SHP77 (cell line): ENCODE data around the gene GALM.
A peak's percentile ranks its signal among the peaks of the same experiment; 100 is the strongest.
"Not testable (repeated sequence)": the region's sequence is repeated elsewhere in the genome, so short reads cannot be mapped to it uniquely, and the experiment has no call there.

Experiments used
- DNase-seq, 2 experiments: peaks; one replicate each; lab custom pipeline; 2025; lab: John Stamatoyannopoulos, UW

GALM gene

DNA sequence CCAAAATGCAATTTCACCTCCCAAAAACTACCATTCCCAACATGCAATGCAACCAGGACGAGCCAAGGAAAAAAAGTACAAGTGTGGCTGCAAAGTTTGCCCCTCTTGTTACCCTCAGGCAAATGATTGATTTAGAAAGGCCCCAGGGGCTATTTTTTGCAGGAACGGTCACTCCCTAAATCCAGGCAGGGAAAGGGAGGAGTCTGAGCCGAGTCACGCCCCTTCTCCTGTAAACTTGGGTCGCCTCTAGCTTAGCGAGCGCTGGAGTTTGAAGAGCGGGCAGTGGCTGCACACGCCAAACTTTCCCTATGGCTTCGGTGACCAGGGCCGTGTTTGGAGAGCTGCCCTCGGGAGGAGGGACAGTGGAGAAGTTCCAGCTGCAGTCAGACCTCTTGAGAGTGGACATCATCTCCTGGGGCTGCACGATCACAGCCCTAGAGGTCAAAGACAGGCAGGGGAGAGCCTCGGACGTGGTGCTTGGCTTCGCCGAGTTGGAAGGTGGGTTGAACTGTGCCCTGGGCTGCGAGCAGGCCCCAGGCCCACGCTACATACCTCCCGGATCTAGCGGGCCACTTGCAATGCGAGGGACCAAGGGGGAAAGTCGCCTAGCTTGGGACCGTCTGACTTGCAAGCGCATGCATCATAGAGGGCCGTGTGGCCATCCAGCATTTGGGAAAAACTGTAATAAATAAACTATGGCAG is at the start of gene GALM:
Gene GALM (plus strand): TSS at position 261 of the 702 bp plus-strand sequence. CDS start 48 bp downstream, at position 309.
- DNase-seq: peak; percentile 58 to 69

DNA sequence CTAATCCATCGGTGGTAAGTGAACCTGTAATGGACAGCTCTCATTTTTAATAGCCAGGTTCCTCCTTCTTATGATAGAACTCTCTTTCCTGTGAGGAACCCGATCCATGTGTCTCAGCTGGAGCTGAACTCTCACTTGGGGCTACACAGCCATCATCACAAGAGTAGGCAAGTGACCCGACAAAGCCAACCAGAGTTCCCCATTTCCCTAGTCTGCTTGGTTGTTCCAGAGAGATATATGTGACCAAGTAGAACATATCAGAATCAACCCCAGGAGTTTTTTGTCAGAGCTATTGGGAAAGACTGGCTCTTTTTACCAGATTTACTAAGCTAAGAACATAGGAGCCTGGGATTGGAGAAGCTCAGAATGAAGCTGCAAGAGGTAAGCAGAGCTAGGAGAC is 48.6 kb upstream of the GALM start:
- no peak for DNase-seq

DNA sequence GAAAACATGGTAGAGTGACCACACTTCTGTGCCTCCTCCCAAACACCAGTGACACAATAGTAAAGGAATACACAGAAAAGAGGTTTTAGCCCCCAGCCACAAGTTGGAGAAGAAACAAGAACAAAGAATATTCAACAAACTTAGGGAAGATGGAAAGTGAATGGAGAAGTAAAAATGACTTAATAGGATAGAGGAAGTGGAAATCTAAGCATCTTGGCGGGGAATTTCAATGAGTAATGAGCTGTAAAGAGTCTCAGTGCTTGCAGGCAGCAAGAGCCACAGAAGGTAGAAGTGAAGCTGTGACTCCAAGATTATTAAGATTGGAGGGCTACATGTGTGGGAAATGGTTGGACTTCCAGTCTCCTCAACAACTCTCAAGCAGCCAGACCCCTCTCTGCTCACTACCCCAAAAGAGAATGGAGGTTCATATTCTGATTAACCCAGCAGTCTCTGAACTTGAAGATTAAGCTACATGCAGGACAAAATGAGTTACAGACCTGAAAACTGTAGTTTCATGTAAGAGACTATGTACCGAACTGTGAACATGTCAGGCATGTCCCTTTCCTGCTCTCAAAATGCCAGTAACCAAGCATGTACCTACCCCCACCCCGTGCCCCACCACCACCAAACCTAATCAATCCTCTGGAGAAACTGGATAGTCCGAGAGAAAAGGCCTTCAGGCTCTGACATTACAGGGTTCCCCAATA is 46.3 kb upstream of the GALM start:
- DNase-seq: no peak

DNA sequence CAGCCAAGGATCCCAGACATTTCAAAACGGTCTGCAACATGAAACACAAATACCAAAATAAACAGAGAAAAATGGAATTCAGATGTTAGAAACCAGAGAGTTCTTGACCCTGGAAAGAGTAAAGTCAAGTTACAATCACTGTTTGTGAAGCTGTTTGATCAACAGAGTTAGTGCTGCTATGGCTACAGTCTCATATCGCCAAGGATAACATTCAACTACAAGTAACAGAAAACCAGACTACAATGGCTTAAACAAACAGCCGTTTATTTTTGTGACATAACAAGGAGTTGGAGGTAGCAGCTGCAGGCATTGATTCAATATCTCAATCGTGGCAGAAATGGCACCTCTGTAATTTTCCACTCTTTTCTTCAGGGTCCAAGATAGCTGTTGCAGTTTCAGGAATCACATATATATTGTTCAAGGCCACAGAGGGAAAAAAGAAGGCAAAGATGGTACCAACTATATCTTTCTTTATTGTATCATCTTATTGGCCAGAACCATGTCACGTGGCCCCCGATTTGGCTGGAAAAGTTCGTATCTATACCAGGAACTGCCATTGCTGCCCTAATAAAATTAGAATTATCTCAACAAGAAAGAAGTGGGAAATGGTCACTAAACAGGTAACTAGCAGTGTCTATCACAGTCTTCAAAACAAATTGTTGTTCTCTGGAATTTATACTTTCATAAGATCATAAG is 45.5 kb upstream of the GALM start:
- peak in 1 of 2 experiments; percentile 30 for DNase-seq

DNA sequence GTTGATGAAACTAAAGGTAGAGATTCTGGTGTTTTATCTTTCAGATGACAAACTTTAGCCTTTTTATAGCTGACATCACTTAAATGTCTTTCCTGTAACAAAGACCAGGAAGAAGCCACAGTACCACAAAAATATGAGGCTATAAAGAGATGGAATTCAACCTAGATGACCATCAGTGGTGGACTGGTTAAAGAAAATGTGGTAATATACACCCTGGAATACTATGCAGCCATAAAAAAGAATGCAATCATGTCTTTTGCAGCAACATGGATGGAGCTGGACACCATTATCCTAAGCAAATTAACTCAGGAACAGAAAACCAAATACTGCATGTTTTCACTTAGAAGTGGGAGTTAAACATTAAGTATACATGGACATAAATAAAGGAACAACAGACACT is 44.9 kb upstream of the GALM start:
- no peak for DNase-seq

DNA sequence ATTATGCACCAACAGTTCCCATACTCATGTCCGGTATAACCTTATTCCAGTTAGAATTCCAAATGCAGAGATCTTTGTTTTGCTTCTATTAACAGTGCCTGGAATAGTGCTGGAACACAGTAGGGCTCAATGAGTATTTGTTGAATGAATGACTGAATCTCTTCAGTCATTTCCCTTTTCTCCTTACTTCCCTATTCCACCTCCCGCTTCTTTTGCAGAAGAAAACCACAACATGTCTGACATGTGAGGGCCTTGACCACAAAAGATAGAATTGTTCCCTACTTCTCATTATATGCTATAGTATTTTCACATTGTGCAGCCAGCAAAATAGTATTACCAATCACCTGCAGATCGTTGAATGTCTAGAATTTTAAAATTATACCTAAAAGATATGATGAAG is 43.7 kb upstream of the GALM start:
- no peak for DNase-seq

DNA sequence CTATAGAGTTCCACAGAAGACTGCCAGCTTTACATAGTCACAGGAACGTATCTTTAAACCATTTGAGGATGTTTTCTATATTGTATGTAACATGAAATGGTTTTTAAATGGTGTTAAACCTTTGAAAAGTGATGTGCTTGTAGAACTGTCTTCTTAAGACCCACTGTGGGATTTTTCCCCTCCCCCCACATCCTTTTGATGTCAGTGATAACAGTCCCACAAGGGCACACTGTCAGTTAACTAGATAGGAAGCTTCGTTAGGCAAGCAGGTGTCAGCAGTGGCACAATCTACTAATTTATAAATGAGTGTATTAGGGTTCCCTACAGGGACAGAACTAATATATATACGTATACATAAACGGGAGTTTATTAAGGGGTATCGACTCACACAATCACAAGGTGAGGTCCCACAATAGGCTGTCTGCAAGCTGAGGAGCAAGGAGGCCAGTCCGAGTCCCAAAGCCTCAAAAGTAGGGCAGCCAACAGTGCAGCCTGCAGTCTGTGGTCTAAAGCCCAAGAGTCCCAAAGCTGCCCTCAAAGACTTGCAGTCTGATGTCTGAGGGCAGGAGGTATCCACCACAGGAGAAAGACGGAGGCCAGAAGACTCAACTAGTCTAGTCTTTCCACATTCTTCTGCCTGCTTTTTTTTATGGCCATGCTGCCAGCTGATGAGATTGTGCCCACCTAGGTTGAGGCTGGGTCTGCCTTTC is 39.4 kb upstream of the GALM start:
- no peak for DNase-seq

DNA sequence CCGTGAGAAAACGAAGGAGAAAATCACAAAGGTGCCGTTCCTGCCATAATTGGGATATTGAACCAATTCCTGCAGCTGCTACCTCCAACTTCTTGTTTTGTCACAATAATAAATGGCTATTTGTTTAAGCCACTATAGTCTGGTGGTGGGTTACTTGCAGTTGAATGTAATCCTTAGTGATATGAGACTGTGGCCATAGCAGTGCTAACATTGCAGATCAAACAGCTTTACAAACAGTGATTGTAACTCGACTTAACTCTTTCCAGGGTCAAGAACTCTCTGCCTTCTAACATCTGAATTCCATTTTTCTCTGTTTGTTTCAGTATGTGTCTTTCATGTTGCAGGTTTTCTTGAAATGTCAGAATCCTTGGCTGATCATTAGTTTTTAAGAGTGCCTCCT is 38.5 kb upstream of the GALM start:
- DNase-seq: no peak

DNA sequence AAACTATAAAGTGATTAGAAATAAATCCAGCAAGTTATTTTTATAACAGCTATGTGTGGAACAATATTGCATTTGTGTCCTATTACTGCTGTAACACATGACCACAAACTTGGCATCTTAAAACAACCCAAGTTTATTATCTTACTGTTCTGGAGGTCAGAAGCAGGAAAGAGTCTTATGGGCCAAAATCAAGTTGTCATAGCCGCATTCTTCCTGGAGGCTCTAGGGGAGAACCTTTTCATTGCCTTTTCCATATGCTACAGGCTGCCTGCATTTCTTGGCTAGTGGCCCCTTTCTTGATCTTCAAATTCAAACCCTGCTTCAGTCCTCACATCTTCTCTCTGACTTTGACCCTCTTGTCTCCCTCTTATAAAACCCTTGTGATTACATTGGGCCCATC is 36.2 kb upstream of the GALM start:
- no peak for DNase-seq

DNA sequence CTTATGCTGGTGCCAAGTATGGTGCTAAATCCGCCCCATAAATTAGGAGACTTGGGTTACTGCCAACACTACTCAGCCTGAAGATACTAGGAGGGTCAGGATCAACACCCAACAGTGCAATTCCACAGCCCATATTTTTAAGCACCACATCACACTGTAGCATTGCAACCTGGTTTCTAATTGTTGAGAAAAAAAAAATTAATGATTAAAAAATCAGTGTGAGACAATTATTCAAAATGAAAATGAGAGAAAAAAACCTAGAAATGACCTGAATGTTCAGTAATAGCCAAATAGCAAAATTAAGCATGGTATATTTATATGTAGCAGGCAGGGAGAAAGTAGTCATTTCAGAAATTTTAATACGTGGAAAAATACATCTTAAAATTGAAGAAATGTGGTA is 33.9 kb upstream of the GALM start:
- no peak for DNase-seq

DNA sequence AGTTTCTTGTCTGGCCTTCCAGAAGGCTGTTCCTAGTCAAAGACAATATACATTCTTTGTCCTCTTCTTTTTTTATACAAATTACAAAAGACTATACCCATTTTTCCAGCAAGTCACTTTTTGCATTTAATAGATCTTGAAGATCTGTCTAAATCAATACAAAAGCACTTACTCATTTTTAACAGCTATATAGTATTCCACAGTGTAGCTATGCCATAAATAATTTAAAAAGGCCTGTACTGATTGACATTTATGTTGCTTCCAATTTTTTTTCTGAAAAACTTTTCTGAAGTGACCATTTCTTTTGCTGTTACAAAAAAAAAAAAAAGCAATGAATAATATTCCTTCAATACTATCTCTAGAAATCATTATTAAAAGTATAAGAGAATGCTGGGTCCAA is 32.9 kb upstream of the GALM start:
- DNase-seq: no peak

DNA sequence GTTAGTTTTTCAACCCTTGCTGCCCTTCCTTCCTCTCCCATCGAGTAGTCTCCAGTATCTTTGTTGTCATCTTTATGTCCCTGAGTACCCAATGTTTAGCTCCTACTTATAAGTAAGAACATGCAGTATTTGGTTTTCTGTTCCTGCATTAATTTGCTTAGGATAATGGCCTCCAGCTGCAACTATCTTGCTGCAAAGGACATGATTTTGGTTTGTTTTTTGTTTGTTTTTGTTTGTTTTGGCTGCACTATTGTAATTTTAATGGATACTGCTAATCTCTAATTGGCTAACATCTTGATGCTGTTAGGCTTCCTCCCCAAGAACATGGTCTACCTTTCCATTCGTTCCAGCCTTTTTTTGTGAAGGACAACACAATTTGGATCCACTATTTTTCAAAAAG is 32.0 kb upstream of the GALM start:
- DNase-seq: no peak

DNA sequence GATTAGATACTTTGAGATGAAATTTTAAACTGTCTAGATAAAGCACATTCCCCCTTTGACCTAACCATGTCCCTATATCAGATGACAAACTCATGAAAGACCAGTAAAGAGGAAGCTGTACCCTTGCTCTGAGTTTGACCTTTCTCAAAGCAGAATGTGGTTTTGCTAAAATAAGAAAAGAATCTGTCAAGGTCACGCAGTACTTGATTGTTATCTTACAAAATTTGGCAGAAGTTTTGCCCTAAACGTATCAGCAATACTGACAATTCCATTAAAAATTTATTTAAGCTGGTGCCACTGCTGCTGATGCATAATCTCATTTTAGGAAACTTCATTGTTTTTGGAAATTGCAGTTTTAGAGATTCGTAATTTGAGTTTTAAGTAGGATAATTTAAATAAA is 31.2 kb upstream of the GALM start:
- no peak for DNase-seq

DNA sequence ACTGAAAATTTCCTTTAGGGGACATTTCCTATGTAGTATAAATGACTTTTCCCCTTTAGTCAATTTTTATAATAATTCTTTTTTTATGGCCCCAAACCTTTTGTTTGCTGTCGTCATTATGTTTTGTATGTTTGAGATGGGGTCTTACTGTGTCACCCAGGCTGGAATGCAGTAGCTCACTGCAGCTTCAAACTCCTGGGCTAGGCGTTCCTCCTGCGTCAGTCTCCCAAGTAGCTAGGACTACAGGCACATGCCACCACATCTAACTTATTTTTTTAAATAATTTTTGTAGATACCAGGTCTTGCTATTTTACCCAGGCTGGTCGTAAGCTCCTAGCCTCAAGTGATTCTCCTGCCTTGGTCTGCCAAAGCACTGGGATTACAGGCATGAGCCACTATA is 30.8 kb upstream of the GALM start:
- DNase-seq: no peak

DNA sequence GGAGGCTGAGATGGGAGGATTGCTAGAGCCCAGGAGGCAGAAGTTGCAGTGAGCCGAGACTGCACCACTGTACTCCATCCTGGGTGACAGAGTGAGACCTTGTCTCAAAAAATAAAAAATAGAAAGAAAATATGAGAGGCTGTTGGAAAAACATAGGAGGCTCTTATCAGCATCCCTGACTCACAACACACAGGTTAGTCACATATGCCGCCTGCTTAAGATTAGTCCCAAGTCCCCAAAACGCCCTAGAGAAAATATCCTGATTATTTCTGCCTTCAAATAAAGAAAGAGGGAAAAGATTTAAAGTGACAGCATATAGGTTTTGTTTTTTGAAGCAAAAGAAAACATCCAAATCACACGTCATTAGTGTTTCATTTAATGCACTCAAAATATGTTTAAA is 29.8 kb upstream of the GALM start:
- DNase-seq: no peak

DNA sequence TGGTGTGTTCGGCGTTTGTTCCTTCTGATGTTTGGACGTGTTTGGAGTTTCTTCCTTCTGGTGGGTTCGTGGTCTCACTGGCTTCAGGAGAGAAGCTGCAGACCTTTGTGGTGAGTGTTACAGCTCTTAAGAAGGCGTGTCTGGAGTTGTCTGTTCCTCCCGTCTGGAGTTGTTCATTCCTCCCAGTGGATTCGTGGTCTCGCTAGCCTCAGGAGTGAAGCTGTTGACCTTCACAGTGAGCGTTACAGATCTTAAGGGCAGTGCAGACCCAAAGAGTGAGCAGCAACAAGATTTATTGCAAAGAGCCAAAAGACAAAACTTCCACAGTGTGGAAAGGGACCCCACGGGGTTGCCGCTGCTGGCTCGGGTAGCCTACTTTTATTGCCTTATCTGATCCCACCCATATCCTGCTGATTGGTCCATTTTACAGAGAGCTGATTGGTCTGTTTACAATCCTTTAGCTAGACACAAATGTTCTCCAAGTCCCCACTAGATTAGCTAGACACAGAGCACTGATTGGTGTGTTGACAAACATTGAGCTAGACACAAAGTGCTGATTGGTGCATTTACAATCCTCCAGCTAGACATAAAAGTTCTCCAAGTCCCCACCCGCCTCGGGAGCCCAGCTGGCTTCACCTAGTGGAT is 23.4 kb upstream of the GALM start:
- DNase-seq: not testable (repeated sequence)

DNA sequence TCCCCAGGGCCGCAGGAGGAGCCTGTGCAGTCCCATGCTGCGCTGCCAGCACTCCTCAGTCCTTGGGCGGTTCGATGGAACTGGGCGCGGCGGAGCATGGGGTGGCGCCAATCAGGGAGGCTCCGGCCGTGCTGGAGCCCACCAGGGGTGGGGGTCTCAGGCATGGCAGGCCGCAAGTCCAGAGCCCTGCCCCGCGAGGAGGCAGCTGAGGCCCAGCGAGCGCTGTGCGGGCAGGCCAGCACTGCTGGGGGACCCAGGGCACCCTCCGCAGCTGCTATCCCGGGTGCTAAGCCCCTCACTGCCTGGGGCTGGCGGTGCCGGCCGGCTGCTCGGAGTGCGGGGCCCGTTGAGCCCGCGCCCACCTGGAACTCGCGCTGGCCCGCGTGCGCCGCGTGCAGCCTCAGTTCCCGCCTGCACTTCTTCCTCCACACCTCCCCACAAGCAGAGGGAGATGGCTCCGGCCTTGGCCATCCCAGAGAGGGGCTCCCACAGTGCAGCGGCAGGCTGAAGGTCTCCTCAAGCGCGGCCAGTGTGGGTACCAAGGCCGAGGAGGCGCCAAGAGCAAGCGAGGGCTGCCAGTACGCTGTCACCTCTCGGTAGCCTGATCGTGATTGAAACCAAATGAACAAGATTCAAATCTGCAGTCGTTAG is 22.8 kb upstream of the GALM start:
- no peak for DNase-seq

DNA sequence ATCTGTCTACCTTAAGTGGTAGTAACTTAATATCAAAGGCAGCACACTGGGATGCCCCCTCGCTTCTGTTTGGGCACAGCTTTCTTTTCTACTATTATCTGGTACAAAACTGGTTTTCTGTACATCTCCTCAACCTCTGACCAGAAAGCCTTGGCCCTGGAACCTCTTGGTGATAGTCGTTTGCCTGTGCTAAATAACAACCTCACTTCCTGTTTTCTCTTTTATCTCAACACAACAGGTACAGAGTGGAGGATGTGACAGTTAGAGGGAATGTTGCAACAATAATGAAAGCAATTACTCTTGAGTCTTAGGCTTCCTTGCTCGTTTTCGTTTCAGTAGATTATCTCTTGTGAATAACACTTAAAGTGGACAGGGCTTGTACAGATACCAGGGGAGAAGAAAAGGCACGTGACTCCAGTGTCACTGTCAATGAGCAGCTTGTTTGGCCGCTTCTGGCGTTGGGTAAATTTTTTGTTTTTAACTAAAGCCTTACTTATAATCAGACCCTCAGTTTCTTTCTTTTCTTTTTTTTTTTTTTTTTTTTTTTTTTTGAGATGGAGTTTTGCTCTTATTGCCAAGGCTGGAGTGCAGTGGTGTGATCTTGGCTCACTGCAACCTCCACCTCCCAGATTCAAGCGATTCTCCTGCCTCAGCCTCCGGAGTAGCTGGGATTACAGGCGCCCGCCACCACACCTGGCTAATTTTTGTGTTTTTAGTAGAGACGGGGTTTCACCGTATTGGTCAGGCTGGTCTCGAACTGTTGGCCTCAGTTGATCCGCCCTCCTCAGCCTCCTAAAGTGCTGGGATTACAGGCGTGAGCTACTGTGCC is 22.0 kb upstream of the GALM start:
- not testable (repeated sequence) for DNase-seq

DNA sequence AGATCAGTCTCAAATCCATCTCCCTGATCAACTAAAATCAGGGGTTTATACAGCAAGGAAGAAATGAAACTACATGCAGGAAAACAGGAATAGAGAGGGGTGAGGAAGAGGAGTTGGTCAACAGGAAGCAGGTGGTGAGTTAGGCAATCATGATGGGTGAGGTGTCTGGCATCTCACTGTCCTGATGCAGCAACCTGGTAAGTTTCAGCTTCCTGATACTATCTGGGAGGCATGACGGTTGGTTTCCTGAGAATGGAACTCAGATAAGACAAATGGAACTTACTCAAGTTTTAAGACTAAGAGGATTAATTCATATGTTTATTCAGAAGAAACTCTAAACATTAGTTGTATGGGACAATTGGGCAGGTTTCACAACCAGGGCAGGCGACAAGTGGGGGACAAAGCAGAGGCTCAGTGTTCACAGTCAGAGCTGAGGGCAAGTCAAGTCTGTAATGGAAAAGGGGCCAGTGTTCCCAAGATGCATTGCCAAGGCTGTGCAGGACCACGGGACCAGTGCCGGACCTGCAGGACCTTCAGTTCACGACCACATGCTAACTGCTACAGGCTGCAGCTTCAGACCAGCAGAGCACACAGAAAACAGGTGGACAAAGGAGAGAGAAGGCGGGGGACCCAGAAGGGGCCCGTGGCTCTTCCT is 17.7 kb upstream of the GALM start:
- DNase-seq: no peak

DNA sequence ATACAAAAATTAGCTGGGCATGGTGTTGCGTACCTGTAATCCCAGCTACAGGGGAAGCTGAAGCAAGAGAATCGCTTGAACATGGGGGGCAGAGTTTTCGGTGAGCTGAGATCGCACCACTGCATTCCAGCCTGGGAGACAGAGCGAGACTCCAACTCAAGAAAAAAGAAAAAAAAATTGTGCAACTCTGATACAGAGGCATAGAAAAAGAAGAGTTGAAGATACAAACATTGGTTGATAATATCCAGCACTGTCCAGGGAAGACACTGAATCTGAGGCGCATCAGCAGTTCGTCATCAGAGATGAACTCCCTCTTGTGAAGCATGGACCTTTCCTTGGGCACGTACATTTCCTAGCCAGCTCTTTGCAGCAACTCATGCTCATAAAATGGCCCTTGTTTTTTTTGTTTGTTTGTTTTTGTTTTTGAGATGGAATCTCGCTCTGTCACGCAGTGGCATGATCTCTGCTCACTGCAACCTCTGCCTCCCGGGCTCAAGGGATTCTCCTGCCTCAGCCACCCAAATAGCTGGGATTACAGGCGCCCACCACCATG is 16.7 kb upstream of the GALM start:
- DNase-seq: no peak
